A673 (cell line): ENCODE results near the gene ZNF577. TPM values are rescaled to one million over a fixed set of nuclear protein-coding genes. Genes with fewer than 3 reads are reported as not detected.
A peak's percentile ranks its signal among the peaks of the same experiment; 100 is the strongest.

Experiments
- BruUV-seq: library from RNA; stranded (reverse); fragments of 400-500 nt; replicated peaks from 2 replicates; lab custom pipeline; 2021; lab: Mats Ljungman, UMichigan
- CTCF ChIA-PET: fragments of 300-600 bp; sonication (Branson Sonifier 250); formaldehyde crosslinking; loops from one replicate; lab custom pipeline; 2022; ENCODE audit warnings: antibody characterized with exemption; lab: Charles Lee
- POLR2A ChIA-PET: fragments of 300-600 bp; sonication (Branson Sonifier 250); formaldehyde crosslinking; loops from one replicate; lab custom pipeline; 2022; ENCODE audit warnings: antibody characterized with exemption; ENCODE audit not compliant: low non-redundant PET; lab: Charles Lee
- DNase-seq: peaks from one replicate; pipeline ENCODE4 v3.0.0-alpha.2; 2015; ENCODE audit warnings: low spot score
- H3K27ac ChIP-seq: fragments of 200-600 bp; sonication (generic); 2 replicates; pipeline ENCODE4 v1.5.1; 2016; ENCODE audit warnings: mixed run types, low read depth, mild to moderate bottlenecking, mixed read lengths, antibody characterized with exemption, low read length; ENCODE audit not compliant: poor library complexity, severe bottlenecking
- H3K27me3 ChIP-seq: fragments of 200-600 bp; sonication (generic); replicated peaks from 2 replicates; pipeline ENCODE4 v1.6.1; 2017; ENCODE audit warnings: mixed run types, low read depth, mild to moderate bottlenecking, mixed read lengths, antibody characterized with exemption, low read length; ENCODE audit not compliant: insufficient read depth, poor library complexity
- H3K36me3 ChIP-seq: fragments of 200-600 bp; sonication (generic); 2 replicates; pipeline ENCODE4 v1.6.1; 2016; ENCODE audit warnings: mixed run types, mild to moderate bottlenecking, mixed read lengths, antibody characterized with exemption, low read length; ENCODE audit not compliant: insufficient read depth, poor library complexity, severe bottlenecking
- H3K4me1 ChIP-seq: fragments of 200-600 bp; sonication (generic); 2 replicates; pipeline ENCODE4 v1.6.1; 2017; ENCODE audit warnings: mixed run types, mild to moderate bottlenecking, mixed read lengths, antibody characterized with exemption, low read length; ENCODE audit not compliant: insufficient read depth, poor library complexity, severe bottlenecking
- H3K4me3 ChIP-seq: fragments of 200-600 bp; sonication (generic); 2 replicates; pipeline ENCODE4 v1.5.1; 2016; ENCODE audit warnings: low read depth, mixed run types, mild to moderate bottlenecking, mixed read lengths, low read length; ENCODE audit not compliant: poor library complexity, severe bottlenecking
- H3K9me3 ChIP-seq: fragments of 200-600 bp; sonication (generic); 2 replicates; pipeline ENCODE4 v1.6.1; 2016; ENCODE audit warnings: mixed run types, low read depth, mild to moderate bottlenecking, mixed read lengths, antibody characterized with exemption, low read length; ENCODE audit not compliant: poor library complexity, severe bottlenecking
- CTCF ChIP-seq: fragments of 300-800, 200-600 bp; sonication (generic); conservative IDR thresholded peaks from 2 replicates; pipeline ENCODE4 v1.5.1; 2017; ENCODE audit warnings: low read depth, mild to moderate bottlenecking, antibody characterized with exemption, low read length, moderate library complexity, mixed read lengths
- EZH2 ChIP-seq: fragments of 200-600 bp; sonication (generic); IDR thresholded peaks from 2 replicates; pipeline ENCODE4 v1.6.1; 2017; ENCODE audit warnings: borderline replicate concordance, low read depth, mild to moderate bottlenecking, mixed read lengths, antibody characterized with exemption, low read length; ENCODE audit not compliant: poor library complexity, severe bottlenecking
- intact Hi-C: fragments of 100-400 bp; cut with micrococcal nuclease; formaldehyde crosslinking; loops from one replicate; pipeline ENCODE4 v1.10.0; 2022; ENCODE audit not compliant: unreplicated experiment
- total RNA-seq: library from RNA; stranded (reverse); gene quantifications from 2 replicates; pipeline ENCODE4 v1.2.3, GENCODE V29; 2021

Gene ZNF577
- total RNA-seq, 1 experiment from 2014 or later, result 7.0 TPM

GRCh38 chr19:51830274-51830673, 57.5 kb downstream of the ZNF577 start:
- DNase-seq, result peak; percentile 10
- no TSS peak for BruUV-seq
- Histone ChIP-seq H3K27me3 (peaks cover 4% of the 10 kb centered on the region), H3K36me3 (no peaks in the 10 kb centered on the region), H3K27ac (no peak overlapping the region), H3K4me1 (no peaks in the 10 kb centered on the region), H3K9me3 (peaks cover 10% of the 10 kb centered on the region), H3K4me3 (no peak overlapping the region)
- ChIA-PET POLR2A (no interaction called here), CTCF (no interaction called here)
- intact Hi-C loops, result no loop called here
- TF ChIP-seq EZH2 (no peak), CTCF (peak; percentile 36; the same call in 1 of the 2 replicates)

- H3K36me3 ChIP-seq, result no peaks in the 10 kb centered on the region
- no peak for DNase-seq
- peaks cover 4% of the 10 kb centered on the region for H3K27me3 ChIP-seq
- no peak overlapping the region for H3K27ac ChIP-seq
- no peaks in the 10 kb centered on the region for H3K4me1 ChIP-seq
- BruUV-seq, result no TSS peak
- H3K9me3 ChIP-seq, result peaks cover 10% of the 10 kb centered on the region
- H3K4me3 ChIP-seq, result no peak overlapping the region
- no peak for TF ChIP-seq EZH2
- no peak for TF ChIP-seq CTCF
- POLR2A ChIA-PET, result no interaction called here
- intact Hi-C loops, result no loop called here
- CTCF ChIA-PET, result no interaction called here
Observed at GRCh38 chr19:51824281-51825005, 63.3 kb downstream of the ZNF577 start.

DNA sequence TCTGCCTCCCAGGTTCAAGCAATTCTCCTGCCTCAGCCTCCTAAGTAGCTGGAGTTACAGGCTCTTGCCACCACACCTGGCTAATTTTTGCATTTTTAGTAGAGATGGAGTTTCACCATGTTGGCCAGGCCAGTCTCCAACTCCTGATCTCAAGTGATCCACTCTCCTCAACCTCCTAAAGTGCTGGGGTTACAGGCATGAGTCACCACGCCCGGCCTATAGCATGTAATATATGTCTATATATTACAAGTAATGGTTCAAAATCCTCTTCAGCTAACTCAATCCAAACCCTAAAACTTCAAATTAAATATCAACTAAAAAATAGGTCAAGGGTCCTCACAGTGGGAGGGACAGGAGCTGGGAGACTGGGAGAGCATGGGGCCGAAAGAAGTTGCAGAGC, 64.8 kb downstream of the ZNF577 start:
- H3K27me3 ChIP-seq, result peaks cover 6% of the 10 kb centered on the region
- TF ChIP-seq CTCF (no peak), EZH2 (no peak)
- H3K27ac ChIP-seq, result no peak overlapping the region
- DNase-seq, result no peak
- H3K36me3 ChIP-seq, result no peaks in the 10 kb centered on the region
- no peaks in the 10 kb centered on the region for H3K4me1 ChIP-seq
- intact Hi-C loops, result no loop called here
- ChIA-PET CTCF (no interaction called here), POLR2A (no interaction called here)
- no peak overlapping the region for H3K4me3 ChIP-seq
- BruUV-seq, result no TSS peak
- H3K9me3 ChIP-seq, result peaks cover 5% of the 10 kb centered on the region
